ENCODE data around the gene PPP1CC. TPM values are rescaled to one million over a fixed set of nuclear protein-coding genes. Genes with fewer than 3 reads are reported as not detected.

Gene PPP1CC
- total RNA-seq, 1 experiment from 2014 or later, result 321 TPM

- ATAC-seq (no peak), DNase-seq (ENCODE audit: low spot score) (no peak)
- Mint-ChIP-seq H3K36me3 (no peaks in the 10 kb centered on the region), H3K9me3 (no peaks in the 10 kb centered on the region), H3K27me3 (ENCODE audit: low read depth) (no peaks in the 10 kb centered on the region; the same call in none of the 2 replicates), H3K27ac (no peak overlapping the region), H3K4me1 (peaks cover 15% of the 10 kb centered on the region), H3K4me3 (no peak overlapping the region)
- no peak for TF ChIP-seq ZNF138 (CRISPR knock-in tag; conservative IDR thresholded peaks at IDR 0.05)
- TF ChIP-seq MXD4 (CRISPR knock-in tag; IDR thresholded peaks at IDR 0.05; ENCODE audit: borderline replicate concordance), result no peak
- no peak for TF ChIP-seq ATF6 (CRISPR knock-in tag; IDR thresholded peaks at IDR 0.05)
- TF ChIP-seq JUN (CRISPR knock-in tag; IDR thresholded peaks at IDR 0.05), result no peak
- no peak for TF ChIP-seq TEAD1 (CRISPR knock-in tag; IDR thresholded peaks at IDR 0.05)
- no peak for TF ChIP-seq FOXJ3 (CRISPR knock-in tag; IDR thresholded peaks at IDR 0.05; ENCODE audit: borderline replicate concordance)
- no peak for TF ChIP-seq NFYB (CRISPR knock-in tag; conservative IDR thresholded peaks at IDR 0.05; ENCODE audit: low read depth)
- no peak for TF ChIP-seq TCF7 (CRISPR knock-in tag; IDR thresholded peaks at IDR 0.05; ENCODE audit: low read depth)
- no peak for TF ChIP-seq ZNF232 (CRISPR knock-in tag; IDR thresholded peaks at IDR 0.05)
- TF ChIP-seq ATF1 (CRISPR knock-in tag; IDR thresholded peaks at IDR 0.05), result no peak
- no peak for TF ChIP-seq ESRRA (CRISPR knock-in tag; IDR thresholded peaks at IDR 0.05; ENCODE audit: borderline replicate concordance)
- no peak for TF ChIP-seq SMAD4 (CRISPR knock-in tag; IDR thresholded peaks at IDR 0.05)
- ChIA-PET POLR2A (no interaction called here), CTCF (no interaction called here)
Measured at GRCh38 chr12:110782922-110783321, 40.2 kb upstream of the PPP1CC start.

- no peaks in the 10 kb centered on the region for H3K36me3 Mint-ChIP-seq
- peaks cover 15% of the 10 kb centered on the region for H3K4me1 Mint-ChIP-seq
- no peaks in the 10 kb centered on the region for H3K9me3 Mint-ChIP-seq
- no peak for DNase-seq (ENCODE audit: low spot score)
- ChIA-PET CTCF (no interaction called here), POLR2A (no interaction called here)
- H3K27me3 Mint-ChIP-seq (ENCODE audit: low read depth), result no peaks in the 10 kb centered on the region; the same call in none of the 2 replicates
- no peak overlapping the region for H3K4me3 Mint-ChIP-seq
- no peak for ATAC-seq
- H3K27ac Mint-ChIP-seq, result no peak overlapping the region
- no peak for TF ChIP-seq ZNF138 (CRISPR knock-in tag; conservative IDR thresholded peaks at IDR 0.05)
- TF ChIP-seq CTCF (IDR thresholded peaks at IDR 0.05), result no peak
- TF ChIP-seq ZBTB43 (CRISPR knock-in tag; IDR thresholded peaks at IDR 0.05), result no peak
- TF ChIP-seq TEAD1 (CRISPR knock-in tag; IDR thresholded peaks at IDR 0.05), result no peak
- TF ChIP-seq AFF4 (CRISPR knock-in tag; IDR thresholded peaks at IDR 0.05; ENCODE audit: borderline replicate concordance), result no peak
- no peak for TF ChIP-seq ATF2 (CRISPR knock-in tag; IDR thresholded peaks at IDR 0.05; ENCODE audit: borderline replicate concordance, low read depth)
- no peak for TF ChIP-seq ELF4 (CRISPR knock-in tag; IDR thresholded peaks at IDR 0.05; ENCODE audit: low read depth)
- TF ChIP-seq PREB (CRISPR knock-in tag; IDR thresholded peaks at IDR 0.05; ENCODE audit: borderline replicate concordance), result no peak
- TF ChIP-seq ATF3 (CRISPR knock-in tag; conservative IDR thresholded peaks at IDR 0.05), result no peak
- no peak for TF ChIP-seq ESRRA (CRISPR knock-in tag; IDR thresholded peaks at IDR 0.05; ENCODE audit: borderline replicate concordance)
- no peak for TF ChIP-seq ZNF317 (CRISPR knock-in tag; IDR thresholded peaks at IDR 0.05; ENCODE audit: borderline replicate concordance, low read depth)
- TF ChIP-seq ATF1 (CRISPR knock-in tag; IDR thresholded peaks at IDR 0.05), result no peak
- no peak for TF ChIP-seq PRRX2 (CRISPR knock-in tag; IDR thresholded peaks at IDR 0.05)
- TF ChIP-seq ZNF396 (CRISPR knock-in tag; IDR thresholded peaks at IDR 0.05; ENCODE audit: borderline replicate concordance), result no peak
- no peak for TF ChIP-seq ZBTB21 (CRISPR knock-in tag; IDR thresholded peaks at IDR 0.05; ENCODE audit: borderline replicate concordance)
- TF ChIP-seq ZNF263 (CRISPR knock-in tag; IDR thresholded peaks at IDR 0.05; ENCODE audit: low read depth), result no peak
Measured at GRCh38 chr12:110782094-110782493, 39.4 kb upstream of the PPP1CC start.
